GM10248 (cell line): ENCODE measurements around the gene DHRS4.
"Not testable (repeated sequence)": the region's sequence is repeated elsewhere in the genome, so short reads cannot be mapped to it uniquely, and the experiment has no call there.

Experiments
- CTCF ChIA-PET: fragments of 300-600 bp; sonication (Branson Sonifier 250); formaldehyde crosslinking; extraction: SDS; loops from one replicate; lab custom pipeline; 2021; ENCODE audit warnings: antibody characterized with exemption; lab: Yijun Ruan, JAX
- POLR2A ChIA-PET: fragments of 350-650 bp; sonication (Branson Sonifier 250); formaldehyde crosslinking; extraction: SDS; loops from one replicate; lab custom pipeline; 2020; ENCODE audit warnings: antibody characterized with exemption; lab: Yijun Ruan, JAX
- DNase-seq: peaks from one replicate; pipeline ENCODE4 v3.0.0; 2012; ENCODE audit errors: extremely low spot score
- TF ChIP-seq, protein P1 (sequence below): IDR thresholded peaks from 2 replicates; pipeline ENCODE4 v1.5.1; 2012; ENCODE audit warnings: mild to moderate bottlenecking, low read depth; ENCODE audit errors: extremely low read depth, missing control alignments, control extremely low read depth

Gene DHRS4

GRCh38 chr14:23950411-23951135, 3.0 kb upstream of the DHRS4 start:
- ChIA-PET POLR2A (no interaction called here), CTCF (no interaction called here)
- no peak for DNase-seq
- TF ChIP-seq, protein P1, sequence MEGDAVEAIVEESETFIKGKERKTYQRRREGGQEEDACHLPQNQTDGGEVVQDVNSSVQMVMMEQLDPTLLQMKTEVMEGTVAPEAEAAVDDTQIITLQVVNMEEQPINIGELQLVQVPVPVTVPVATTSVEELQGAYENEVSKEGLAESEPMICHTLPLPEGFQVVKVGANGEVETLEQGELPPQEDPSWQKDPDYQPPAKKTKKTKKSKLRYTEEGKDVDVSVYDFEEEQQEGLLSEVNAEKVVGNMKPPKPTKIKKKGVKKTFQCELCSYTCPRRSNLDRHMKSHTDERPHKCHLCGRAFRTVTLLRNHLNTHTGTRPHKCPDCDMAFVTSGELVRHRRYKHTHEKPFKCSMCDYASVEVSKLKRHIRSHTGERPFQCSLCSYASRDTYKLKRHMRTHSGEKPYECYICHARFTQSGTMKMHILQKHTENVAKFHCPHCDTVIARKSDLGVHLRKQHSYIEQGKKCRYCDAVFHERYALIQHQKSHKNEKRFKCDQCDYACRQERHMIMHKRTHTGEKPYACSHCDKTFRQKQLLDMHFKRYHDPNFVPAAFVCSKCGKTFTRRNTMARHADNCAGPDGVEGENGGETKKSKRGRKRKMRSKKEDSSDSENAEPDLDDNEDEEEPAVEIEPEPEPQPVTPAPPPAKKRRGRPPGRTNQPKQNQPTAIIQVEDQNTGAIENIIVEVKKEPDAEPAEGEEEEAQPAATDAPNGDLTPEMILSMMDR = no peak

DNA sequence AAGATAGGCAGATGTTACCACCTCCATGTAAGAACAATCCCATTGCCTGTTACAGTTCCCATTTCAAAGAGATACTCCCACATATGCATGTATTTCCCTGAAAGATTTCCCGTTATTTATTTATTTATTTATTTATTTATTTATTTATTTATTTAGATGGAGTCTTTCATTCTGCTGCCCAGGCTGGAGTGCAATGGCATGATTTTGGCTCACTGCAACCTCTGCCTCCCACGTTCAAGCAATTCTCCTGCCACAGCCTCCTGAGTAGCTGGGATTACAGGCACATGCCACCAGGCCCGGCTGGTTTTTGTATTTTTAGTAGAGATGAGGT, 2.5 kb upstream of the DHRS4 start:
- POLR2A ChIA-PET, DNase-seq, CTCF ChIA-PET: not testable (repeated sequence)

DNA sequence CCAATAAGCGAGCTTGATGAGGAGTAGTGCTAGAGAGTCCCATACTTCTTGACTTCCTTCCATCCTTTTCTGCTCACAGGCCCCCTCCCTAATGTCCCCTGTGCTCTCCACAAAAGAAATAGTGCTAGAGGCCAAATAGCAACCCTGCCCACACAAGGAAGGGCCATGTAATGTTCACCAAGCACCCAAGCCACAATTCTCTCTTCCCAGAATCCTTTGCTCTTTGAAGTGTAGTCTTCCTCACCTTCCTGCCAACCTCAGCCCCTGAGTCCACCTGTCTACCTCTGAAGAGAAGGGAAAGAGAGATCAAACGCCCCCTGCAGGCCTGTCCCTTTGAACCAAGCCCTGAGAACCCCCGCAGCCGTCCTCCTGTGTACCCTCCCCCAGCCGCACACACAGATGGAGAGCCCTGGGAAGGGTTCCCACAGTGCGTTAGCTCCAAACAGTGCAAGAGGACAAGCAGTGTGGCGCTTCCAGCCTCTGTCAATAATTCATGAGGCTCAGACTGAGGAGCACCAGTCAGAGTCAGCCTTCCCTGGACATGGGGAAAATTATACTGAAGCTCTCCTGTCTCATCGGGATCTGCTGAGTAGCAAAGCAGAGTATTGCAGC, 1.9 kb upstream of the DHRS4 start:
- ChIA-PET POLR2A (no interaction called here), CTCF (interaction anchor here (1.2 to 4.3 kb wide), 4 partner anchors 16 to 363 kb away, joined by 3 to 28 read pairs (median 4); no protein-coding TSS in a partner anchor)
- no peak for DNase-seq
- TF ChIP-seq, protein P1 = no peak

GRCh38 chr14:23953116-23953463, 480 bp upstream of the DHRS4 start:
- POLR2A ChIA-PET, DNase-seq: not testable (repeated sequence)
- CTCF ChIA-PET = interaction anchor here (0.7 to 4.3 kb wide), 11 partner anchors 11 to 391 kb away, joined by 3 to 28 read pairs (median 5); partner anchors contain the start of genes DCAF11 and NRL

- CTCF ChIA-PET = interaction anchor here (0.6 to 4.3 kb wide), 10 partner anchors 13 to 371 kb away, joined by 3 to 28 read pairs (median 4); partner anchors contain the start of genes DCAF11 and NRL
- DNase-seq, POLR2A ChIA-PET: not testable (repeated sequence)
Observed at GRCh38 chr14:23954279-23954614, 677 bp downstream of the DHRS4 start.

GRCh38 chr14:23954965-23955364, 1.4 kb downstream of the DHRS4 start:
- CTCF ChIA-PET = interaction anchor here (0.6 to 4.3 kb wide), 9 partner anchors 14 to 371 kb away, joined by 3 to 28 read pairs (median 4); partner anchors contain the start of genes DCAF11 and NRL
- POLR2A ChIA-PET, DNase-seq: not testable (repeated sequence)

GRCh38 chr14:23955811-23956210, 2.2 kb downstream of the DHRS4 start:
- CTCF ChIA-PET = interaction anchor here (1.1 to 4.3 kb wide), 4 partner anchors 25 to 367 kb away, joined by 3 to 28 read pairs (median 4); no protein-coding TSS in a partner anchor
- POLR2A ChIA-PET = not testable (repeated sequence)

DNA sequence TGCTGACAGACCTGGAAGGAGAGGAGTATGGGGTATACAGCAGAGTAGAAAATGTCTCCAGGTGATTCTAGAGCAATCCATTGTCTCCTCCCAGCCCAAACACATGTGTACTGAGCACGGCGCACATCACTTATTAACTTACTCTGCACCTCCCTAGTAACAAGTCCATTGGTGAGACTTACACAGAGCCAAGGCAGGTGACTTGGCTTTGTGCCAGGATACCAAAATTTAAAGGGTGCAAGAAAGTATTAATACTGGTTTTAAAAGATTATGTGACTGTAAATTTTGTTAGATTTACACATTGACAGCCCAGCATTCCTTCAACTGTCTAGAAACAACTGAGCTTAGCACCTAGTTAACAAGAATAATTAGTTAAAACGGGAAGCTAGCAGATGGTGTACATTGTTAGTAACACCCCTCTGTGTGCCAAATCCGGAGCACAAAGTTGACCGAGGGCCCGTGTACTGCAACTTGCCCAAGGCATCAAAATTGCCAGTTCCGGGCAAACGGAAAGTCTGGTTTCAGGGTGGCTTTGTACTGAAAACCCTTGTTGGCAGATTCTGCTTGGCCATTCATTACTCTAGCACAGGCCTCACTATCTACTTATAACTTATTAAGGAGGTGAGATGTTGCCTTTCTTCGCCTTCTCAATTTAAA, 4.5 kb downstream of the DHRS4 start:
- POLR2A ChIA-PET = not testable (repeated sequence)

More at GRCh38 chr14:23955811-23956210, 2.2 kb downstream of the DHRS4 start:
- DNase-seq = not testable (repeated sequence)

GRCh38 chr14:23960899-23961298, 7.3 kb downstream of the DHRS4 start:
- CTCF ChIA-PET, POLR2A ChIA-PET, DNase-seq: not testable (repeated sequence)

More for the DNA sequence above, 4.5 kb downstream of the DHRS4 start:
- CTCF ChIA-PET, DNase-seq: not testable (repeated sequence)

- CTCF ChIA-PET, DNase-seq, POLR2A ChIA-PET: not testable (repeated sequence)
Observed at GRCh38 chr14:23961704-23962103, 8.1 kb downstream of the DHRS4 start.

DNA sequence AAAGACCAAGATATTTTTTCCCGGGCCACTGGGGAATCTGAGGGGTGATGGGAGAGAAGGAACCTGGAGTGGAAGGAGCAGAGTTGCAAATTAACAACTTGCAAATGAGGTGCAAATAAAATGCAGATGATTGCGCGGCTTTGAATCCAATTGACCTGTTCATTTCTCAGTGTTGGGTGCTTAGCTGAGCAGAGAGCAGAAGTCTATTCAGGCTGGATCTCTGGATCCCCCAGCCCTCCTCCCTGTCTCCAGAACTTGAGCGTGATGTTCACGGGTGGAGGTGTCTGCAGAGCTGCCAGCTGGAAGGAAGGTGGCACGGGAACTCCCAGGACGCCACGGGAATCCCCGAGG, 15.5 kb downstream of the DHRS4 start:
- DNase-seq, POLR2A ChIA-PET, CTCF ChIA-PET: not testable (repeated sequence)

- POLR2A ChIA-PET, DNase-seq, CTCF ChIA-PET: not testable (repeated sequence)
Observed at GRCh38 chr14:23969481-23970282, 16.1 kb downstream of the DHRS4 start.

DNA sequence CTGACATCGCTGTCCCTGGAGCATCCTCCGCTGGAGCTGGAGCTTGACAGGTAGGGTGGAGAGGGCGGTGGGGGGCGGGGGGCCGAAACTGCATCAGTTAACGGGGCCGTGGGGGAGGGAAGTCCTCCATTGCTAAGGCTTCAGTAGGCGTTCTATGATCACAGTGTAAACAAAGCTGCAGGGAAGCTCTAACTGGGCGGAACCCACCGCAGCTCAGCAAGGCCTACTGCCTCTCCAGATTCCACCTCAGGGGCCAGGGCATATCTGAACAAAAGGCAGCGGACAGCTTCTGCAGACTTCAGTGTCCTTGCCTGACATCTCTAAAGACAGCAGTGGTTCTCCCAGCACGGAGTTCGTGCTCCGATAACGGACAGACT, 16.7 kb downstream of the DHRS4 start:
- POLR2A ChIA-PET, DNase-seq, CTCF ChIA-PET: not testable (repeated sequence)

- CTCF ChIA-PET = not testable (repeated sequence)
Observed at GRCh38 chr14:23973178-23973577, 19.6 kb downstream of the DHRS4 start.

DNA sequence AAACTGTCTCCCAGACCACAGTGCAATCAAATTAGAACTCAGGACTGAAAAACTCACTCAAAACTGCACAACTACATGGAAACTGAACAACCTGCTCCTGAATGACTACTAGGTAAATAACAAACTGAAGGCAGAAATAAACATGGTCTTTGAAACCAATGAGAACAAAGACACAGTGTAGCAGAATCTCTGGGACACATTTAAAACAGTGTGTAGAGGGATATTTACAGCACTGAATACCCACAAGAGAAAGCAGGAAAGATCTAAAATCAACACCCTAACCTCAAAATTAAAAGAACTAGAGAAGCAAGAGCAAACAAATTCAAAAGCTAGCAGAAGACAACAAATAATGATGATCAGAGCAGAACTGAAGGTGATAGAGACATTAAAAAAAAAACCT, 20.5 kb downstream of the DHRS4 start:
- CTCF ChIA-PET = interaction anchor here (0.9 to 1.2 kb wide), 3 partner anchors 41 to 135 kb away, joined by 3 to 4 read pairs (median 3); no protein-coding TSS in a partner anchor
- POLR2A ChIA-PET, DNase-seq: not testable (repeated sequence)

More at GRCh38 chr14:23973178-23973577, 19.6 kb downstream of the DHRS4 start:
- POLR2A ChIA-PET, DNase-seq: not testable (repeated sequence)
